GM18519 (cell line): Measurements from ENCODE around the gene DYNLT4.
"Not testable (repeated sequence)": the region's sequence is repeated elsewhere in the genome, so short reads cannot be mapped to it uniquely, and the experiment has no call there.

Experiments
- ATAC-seq: cut with Tn5 transposase; IDR thresholded peaks from one replicate; pipeline ENCODE4 v1.9.1; 2021; ENCODE audit warnings: mild to moderate bottlenecking, moderate library complexity; ENCODE audit not compliant: unreplicated experiment, low FRiP score

DYNLT4 gene

GRCh38 chr1:44806704-44807363 lies at the start of gene DYNLT4:
TSS of gene DYNLT4 (minus strand) at chr1:44807351. CDS start at chr1:44806668, 683 bp downstream.
- no peak for ATAC-seq

DNA sequence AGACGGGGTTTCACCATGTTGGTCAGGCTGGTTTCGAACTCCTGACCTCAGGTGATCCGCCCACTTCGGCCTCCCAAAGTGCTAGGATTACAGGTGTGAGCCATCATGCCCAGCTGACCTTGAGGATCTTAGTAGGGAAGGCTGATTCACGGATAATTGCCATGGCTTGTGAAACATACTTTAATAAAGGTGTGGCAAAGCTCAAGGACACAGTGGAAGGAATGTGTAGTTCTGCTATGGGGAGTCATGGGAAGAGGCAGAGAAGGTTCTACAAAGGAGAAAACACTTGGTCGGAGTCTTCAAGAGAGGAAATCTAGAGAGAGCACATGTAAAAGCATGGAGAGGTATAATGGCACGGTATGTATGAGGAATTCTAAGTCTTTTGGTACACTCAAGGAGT lies 48.6 kb upstream of the DYNLT4 start:
- ATAC-seq: no peak

- no peak for ATAC-seq
Observed at GRCh38 chr1:44854970-44855369, 47.8 kb upstream of the DYNLT4 start.

DNA sequence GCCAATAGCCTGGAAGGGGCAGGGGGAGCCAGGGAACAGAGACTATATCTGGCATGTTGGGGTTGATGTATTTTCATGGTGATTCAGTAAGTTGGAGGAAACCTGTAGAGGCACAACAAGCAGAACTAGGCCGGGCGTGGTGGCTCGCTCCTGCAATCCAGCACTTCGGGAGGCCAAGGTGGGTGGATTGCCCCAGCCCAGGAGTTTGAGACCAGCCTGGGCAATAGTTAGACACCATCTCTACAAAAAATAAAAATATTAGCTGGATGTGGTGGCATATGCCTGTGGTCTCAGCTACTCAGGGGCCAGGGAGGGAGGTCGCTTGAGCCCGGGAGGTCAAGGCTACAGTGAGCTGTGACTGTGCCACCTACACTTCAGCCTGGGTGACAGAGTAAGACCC lies 46.0 kb upstream of the DYNLT4 start:
- no peak for ATAC-seq

DNA sequence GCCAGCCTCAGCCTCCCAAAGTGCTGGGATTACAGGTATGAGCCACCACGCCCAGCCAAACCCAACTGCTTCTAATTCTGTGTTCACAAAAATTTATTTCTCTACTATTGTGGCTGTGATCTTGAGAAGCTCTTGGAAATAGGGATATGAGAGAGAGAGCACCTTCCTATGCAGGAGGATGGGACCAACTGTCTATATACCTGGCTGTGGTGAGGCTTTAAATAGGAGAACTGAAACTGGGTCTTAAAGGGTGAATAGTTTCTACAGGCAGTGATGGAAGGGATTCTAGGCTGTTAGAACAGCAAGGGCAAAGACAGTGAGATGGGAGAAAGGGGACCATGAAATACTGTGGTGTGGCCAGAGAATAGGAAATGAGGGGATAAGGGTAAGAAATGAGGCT lies 44.2 kb upstream of the DYNLT4 start:
- no peak for ATAC-seq

- ATAC-seq: no peak
Observed at GRCh38 chr1:44849575-44850132, 42.5 kb upstream of the DYNLT4 start.

- ATAC-seq: no peak
Observed at GRCh38 chr1:44848456-44849181, 41.5 kb upstream of the DYNLT4 start.

DNA sequence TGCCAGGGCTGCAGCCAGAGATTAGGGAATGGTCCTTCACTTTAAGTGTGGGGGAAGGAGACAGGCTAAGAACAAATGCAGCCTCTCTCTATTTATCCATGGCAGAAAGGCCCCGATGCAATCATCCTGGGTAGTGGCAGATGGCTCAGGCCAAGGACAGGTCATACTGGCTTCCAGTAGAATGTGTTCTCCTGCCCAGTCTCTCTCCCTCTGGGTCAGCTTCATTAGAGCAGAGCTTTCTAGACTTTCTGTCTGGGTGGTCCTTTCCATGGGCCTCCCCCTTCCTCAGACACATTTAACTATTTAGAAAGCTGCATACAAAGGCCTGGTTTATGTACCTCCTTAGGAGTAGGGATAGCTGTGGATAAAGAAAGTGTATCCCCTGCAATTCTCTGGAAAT lies 40.7 kb upstream of the DYNLT4 start:
- ATAC-seq: no peak

GRCh38 chr1:44846985-44847384 lies 39.8 kb upstream of the DYNLT4 start:
- ATAC-seq: no peak

DNA sequence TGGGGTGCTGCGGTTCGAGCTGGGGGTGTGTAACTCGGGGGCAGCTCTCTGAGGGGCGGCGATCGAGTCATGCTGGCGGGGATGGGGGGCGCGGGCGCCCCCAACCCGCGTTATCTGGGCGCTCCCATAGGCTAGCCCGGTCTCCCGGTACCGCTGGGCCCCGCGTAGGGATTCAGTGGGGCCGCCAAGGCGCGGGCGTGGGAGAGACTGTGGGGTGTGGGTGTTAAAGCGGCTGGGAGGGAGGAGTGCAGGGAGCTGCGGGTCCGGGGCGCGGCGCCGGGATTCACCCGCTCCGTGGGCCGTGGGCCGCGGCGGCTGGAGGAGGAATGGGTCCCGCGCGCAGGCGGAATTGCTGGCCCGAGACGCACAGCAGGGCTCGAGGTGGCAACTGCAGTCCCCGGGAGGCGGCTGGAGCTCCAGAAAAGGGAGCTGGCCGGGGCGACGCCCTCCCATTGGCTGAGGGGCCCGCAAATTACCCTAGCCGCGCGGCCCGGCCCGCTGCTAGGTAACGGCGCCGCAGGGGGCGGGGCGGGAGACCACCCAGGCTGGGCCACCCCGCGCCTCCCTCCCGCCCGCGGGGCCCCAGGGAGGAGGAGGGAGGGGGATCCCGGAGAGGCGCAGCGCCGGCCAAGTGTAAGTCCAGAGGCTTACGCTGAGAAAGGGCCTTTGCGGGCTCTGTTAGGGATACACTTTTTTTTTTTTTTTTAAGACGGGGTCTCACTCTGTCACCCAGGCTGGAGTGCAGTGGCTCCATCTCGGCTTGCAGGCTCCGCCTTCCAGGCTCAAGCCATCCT lies 35.9 kb upstream of the DYNLT4 start, which contains the start of gene PTCH2:
Gene PTCH2, minus strand, starts transcription at position 392 of the 794 bp plus-strand sequence. Its CDS starts 321 bp downstream, at position 71.
- ATAC-seq: no peak

- no peak for ATAC-seq
Observed at GRCh38 chr1:44842486-44842861, 35.3 kb upstream of the DYNLT4 start.

DNA sequence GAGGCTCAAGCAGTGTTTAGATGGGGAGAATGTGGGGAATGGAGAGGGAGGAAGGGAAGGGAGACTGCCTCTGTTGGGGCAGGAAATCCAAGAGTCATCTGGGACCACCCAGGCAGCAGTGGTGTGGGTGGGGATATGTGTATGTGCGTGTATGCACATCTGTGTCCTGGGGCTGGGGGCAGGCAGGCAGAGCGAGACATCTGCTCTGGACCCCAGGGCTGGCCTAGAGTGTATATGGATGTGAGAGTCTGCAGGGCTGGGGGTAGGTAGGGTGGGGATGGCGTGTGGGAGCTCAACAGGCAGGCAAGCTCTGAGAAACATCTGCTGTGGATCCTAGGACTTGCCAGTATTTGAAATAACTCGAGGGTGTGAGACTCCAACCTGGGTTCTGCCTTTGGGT lies 32.4 kb upstream of the DYNLT4 start:
- no peak for ATAC-seq

DNA sequence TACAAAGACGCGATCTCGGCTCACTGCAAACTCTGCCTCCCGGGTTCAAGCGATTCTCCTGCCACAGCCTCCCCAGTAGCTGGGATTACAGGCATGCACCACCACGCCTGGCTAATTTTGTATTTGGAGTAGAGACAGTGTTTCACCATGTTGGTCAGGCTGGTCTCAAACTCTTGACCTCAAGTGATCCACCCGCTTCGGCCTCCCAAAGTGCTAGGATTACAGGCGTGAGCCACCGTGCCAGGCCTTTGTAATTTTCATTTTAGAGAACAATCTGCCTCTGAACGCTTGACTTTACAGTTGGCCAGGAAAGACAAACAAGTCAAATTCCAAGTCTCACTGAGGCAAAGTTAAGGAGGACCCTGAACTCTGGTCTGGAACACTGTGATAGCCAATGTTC lies 31.1 kb upstream of the DYNLT4 start:
- not testable (repeated sequence) for ATAC-seq

GRCh38 chr1:44835738-44836675 lies 28.9 kb upstream of the DYNLT4 start:
- ATAC-seq: no peak

- no peak for ATAC-seq
Observed at GRCh38 chr1:44834328-44834727, 27.2 kb upstream of the DYNLT4 start.

GRCh38 chr1:44832056-44832705 lies 25.0 kb upstream of the DYNLT4 start:
- ATAC-seq: no peak

- no peak for ATAC-seq
Observed at GRCh38 chr1:44831516-44831915, 24.4 kb upstream of the DYNLT4 start.

- no peak for ATAC-seq
Observed at GRCh38 chr1:44830900-44831304, 23.8 kb upstream of the DYNLT4 start.
